A172 (cell line): ENCODE data around the gene MUC2. TPM values are rescaled to one million over a fixed set of nuclear protein-coding genes. Genes with fewer than 3 reads are reported as not detected.
A peak's percentile ranks its signal among the peaks of the same experiment; 100 is the strongest.

Source experiments
- DNase-seq: peaks from one replicate; pipeline ENCODE4 v3.0.0-alpha.2; 2015; ENCODE audit warnings: low spot score
- total RNA-seq: library from RNA; depleted of rRNA; stranded (reverse); fragments of >200 nt; shearing (Covaris generic); gene quantifications from 2 replicates; pipeline ENCODE4 v1.2.3, GENCODE V29; 2014

Gene MUC2
- total RNA-seq, 1 experiment from 2014 or later = not detected

DNA sequence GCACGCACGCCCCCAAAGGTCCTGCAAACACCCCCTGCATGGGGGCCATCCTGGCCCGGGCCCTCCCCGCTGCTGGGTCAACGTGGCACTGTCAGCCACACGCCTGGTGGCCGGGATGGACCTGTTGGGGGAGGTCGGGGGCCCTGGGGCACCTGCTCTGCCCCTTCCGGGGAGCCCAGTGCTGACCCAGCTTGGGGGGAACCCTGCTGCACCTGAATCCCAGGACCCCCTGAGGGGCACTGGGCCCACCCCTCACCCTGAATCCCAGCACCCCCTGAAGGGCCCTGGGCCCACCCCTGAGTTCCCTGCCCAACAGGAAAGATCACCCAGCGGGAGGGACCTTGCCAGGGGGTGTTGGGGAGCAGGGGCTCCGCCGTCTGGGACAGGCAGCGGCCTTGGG is 37.7 kb upstream of the MUC2 start:
- DNase-seq = no peak

DNA sequence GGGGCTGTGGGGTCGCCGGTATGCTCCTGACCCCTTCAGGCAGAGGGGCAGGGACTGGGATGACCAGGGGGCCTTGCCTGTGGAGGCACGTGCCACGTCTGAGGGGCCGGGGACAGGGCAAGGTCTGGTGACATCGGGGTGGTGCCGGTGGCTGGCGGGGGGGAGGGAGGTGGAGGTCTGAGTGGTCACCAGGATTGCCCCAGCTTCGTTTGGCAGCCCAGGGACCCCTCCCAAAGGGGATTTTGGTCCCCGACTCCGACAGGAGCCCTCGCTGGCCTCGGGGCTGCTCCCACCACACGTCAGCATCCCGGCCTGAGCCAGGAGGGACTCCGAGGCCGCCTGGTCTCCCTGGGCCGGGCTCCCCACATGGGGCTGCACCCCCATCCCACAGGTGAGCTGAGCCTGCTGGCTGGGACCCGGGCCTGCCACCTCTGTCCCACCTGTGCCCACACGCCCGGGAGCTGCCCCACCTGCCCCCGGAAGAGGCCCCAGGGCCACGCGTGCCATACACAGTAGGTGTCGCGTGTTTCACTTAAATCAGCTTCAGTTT is 37.1 kb upstream of the MUC2 start:
- DNase-seq = no peak

- no peak for DNase-seq
Measured at GRCh38 chr11:1038361-1038760, 36.3 kb upstream of the MUC2 start.

- no peak for DNase-seq
Measured at GRCh38 chr11:1038921-1039320, 35.8 kb upstream of the MUC2 start.

- DNase-seq = peak; percentile 87
Measured at GRCh38 chr11:1039481-1040427, 34.9 kb upstream of the MUC2 start.

GRCh38 chr11:1040428-1041148 is 34.1 kb upstream of the MUC2 start:
- DNase-seq = peak; percentile 82

DNA sequence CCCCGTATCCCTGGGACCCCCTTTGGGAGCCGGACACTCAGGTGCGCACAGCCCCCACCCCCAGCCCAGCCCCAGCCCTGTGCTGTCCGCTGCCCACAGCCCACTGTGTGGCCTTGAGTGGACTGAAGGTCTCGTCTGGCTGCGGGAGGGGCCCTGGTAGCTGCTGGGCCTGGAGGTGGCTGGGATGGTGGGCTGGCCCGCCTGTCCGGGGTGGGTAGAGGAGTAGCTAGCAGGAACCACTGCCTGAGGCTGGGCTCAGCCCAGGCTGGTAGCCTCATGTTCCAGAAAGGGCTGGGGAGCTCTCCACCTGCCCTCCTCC is 33.6 kb upstream of the MUC2 start:
- DNase-seq = no peak

- DNase-seq = no peak
Measured at GRCh38 chr11:1041471-1041870, 33.2 kb upstream of the MUC2 start.

DNA sequence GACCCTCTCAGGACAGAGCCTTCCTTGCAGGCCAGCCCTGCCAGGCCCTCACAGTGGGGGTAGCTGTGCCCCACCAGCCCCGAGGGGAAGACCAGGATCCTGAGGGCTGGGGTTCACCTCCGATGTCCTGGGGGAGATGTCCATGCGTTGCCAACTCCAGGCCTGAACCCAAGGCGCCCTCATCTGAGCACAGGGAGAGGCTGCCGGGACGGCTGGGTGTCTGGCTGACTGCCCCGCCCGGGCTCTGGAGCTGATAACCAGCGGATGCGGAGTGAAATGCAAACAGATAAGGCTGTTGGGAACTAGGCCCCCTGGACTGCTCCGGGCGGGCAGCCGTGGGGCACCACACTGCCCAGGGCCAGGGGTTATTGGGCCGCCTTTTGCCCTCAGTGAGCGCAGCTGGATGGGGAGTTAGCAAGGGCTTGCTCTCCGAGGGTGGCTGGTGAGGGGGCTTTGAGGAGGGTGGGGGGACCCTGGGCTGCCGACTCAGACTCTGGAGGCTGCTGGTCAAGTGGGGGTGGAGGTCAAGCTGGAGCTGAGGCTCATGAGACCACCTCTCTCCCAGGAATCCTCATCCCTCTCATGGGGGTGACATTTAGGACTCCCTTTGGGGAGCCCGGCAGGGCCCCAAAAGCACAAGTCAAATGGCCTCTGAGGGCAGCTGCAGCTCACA is 32.6 kb upstream of the MUC2 start:
- DNase-seq = peak; percentile 73

DNA sequence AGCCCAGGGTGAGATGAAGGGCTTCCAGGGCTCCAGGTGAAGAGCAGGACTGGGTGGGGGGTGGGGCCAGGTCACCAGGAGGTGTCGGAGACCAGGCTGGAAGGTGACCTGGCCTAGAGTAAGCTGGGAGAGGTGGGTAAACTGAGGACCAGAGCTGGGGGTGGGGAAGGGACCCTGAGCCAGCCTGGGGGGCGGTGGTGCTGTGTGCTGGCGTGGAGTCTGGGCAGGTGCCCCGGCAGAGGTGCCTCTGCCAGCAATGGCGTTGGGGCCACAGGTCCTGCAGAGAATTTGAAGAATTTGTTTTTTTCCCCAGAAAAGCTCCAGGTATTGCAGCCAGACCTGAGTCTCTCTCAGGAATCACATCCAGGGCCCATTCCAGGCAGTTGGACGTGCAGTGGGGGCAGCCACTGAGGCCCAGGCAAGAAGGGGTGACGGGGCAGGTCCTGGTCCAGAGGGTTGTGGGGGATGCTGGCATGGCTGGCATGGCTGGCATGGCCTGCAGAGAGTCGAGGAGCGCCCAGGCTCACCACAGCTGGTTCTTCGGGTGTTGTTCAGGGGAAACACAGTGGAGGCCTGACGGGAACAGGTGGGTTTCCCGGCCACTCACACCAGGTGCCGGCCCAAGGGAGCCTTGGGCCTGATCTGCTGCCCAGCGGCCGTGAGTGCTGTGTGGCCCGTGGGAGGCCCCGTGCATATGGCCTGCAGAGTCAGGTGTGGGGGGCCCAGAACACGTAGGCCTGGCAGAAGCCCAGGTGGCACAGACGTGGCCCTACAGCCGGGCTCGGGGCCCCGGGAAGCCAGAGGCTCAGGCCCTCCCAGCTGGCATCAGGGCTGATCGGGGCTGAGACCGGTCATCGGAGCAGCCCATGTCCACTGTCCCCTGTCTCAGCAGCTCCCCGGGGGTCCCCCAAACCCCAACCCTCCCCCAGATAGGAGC is 31.8 kb upstream of the MUC2 start:
- DNase-seq = no peak

DNA sequence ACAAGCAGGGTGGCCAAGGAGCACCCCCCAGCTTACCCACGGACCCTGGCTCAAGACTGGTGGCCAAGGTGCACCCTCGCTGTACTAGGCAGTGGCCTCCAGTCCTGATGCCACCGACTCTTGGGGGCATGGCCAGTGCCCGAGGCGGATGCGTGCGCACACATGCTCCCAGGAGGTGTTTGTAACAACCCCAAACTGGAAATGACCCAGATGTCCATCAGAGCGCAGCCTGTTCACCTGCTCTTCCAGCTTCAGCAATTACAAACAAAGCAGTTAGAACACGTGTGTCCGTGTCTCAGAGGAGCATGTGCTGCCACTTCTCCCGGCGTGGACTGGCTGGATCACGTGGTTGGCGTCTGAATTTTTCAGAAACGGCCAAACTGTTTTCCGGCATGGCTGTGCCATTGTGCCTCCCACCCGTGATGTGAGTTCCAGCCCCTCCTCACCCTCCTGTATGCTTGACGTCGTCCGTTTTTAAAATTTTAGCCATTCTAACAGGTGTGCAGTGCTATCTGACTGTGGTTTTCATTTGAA is 31.0 kb upstream of the MUC2 start:
- DNase-seq = no peak

DNA sequence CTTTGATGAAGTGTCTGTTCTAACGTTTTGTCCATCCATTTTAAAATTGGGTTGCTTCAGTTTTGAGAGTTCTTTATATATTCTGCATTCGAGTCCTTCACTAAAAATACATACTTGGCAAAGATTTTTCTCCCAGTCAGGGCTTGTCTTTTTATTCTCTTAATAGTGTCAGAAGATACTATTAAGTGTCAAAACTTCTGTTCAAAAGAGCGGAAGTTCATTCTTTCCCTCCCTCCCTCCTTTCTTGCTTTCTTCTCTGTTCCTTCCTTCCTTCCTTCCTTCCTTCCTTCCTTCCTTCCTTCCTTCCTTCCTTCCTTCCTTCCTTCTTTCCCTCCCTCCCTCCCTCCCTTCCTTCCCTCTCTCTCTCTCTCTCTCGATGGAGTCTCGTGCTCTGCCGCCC is 30.5 kb upstream of the MUC2 start:
- DNase-seq = no peak

DNA sequence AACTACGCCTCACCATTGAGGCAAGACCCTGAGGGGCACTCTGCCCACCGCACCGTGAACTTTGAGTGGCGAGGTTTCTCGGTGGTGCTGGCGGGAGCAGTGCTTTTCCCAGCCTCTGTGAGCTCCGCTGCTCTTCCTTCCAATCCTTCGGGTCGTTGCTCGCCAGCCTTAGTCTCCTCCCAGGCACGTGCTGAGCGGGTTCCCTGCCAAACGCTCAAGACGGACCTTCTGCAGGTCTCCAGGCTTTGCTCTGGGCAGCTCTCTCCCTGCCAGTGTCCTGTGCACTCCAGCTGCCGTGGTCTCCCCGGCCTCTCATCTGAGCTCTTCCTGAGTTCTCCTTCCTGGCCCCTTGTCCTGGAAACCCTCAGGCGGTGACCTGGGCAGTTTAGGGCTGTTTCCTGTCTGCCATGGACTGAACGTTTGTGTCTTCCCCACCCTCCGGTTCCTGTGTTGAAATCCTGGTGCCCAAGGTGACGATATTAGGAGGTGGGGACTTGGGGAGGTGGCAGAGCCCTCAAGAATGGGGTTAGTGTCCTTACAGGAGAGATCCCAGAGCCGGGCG is 27.0 kb upstream of the MUC2 start:
- DNase-seq = no peak

DNA sequence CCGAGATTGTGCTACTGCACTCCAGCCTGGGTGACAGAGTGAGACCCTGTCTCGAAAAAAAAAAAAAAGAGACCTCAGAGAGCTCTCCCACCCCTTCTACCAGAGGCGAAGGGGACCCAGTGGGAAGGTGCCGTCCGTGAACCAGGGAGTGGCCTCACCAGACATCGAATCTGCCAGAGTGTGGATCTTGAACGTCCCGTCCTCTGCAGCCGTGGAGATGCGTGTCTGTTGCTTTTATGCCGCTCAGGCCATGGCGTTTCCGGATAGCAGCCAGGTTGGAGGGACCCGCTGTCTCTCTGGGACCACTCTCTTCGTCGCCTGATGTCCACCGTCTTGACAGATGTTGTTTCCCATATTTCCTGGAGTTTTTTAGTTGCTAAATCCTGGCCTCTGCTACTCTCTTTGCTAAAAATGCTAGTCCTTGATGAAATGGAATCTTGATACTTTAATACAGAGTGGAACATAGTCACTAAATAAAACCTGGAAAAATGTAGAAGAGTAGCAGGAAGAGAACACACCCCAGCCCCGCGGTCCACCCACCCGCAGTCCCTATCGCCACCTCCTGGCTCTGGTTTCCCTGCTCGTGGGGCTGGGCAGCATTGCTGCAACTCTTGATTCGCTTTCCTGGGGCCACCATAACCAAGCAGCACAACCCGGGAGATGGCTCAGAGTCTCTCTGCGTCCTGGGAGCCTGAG is 26.2 kb upstream of the MUC2 start:
- DNase-seq = no peak

DNA sequence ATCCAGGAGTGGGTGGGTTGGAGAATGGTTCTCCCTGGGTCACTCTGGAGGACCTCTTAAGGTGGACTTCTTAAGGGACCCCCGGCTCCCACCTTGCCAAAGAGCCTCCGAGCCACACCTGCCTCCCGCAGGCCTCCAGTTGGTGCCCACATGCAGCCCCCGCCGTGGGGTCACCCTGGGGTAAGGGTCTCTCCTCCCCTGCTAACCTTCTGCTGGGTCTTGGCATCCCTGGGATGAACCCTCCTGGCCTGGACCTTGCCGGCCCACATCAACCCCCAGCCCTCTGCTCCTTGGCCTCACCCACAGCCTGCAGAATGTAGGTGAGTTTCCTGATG is 25.6 kb upstream of the MUC2 start:
- no peak for DNase-seq

GRCh38 chr11:1049431-1049891 is 25.2 kb upstream of the MUC2 start:
- no peak for DNase-seq

GRCh38 chr11:1049911-1050580 is 24.6 kb upstream of the MUC2 start:
- DNase-seq = no peak

DNA sequence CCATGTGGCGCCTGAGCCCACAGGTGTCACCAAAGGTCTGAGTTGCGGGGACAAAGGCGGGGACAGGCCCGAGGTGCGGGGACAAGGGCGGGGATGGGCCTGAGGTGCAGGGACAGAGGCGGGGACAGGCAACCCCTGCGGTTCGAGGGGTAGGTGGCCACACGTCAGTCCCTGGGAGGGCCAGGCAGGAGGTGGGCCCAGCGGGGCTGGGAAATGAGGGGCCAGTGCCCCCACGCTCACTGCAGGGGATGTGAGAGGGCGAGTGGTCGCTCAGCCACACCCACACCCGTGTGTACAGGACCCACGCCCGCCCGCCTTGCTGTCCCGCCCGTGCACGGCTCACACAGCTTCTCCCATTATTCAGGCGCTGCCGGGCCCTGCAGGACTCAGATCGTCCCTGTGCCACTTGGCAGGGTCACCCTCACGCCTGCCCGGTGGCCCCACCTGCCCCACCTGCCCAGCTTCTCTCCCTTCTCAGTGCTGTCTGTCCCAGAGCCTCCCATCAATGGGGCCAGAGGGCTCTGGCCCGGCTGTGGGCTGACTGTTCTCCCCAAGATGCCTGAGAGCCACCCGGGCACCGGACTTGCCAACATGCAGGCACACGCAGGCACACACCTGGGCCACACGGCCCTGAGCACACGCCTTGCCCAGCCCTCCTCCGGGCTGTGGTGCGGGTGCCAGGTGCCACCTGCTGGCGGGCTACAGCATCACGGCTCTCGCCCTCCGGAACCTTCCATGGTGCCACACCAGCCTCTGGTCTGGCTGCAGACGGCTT is 23.9 kb upstream of the MUC2 start:
- peak; percentile 58 for DNase-seq
